ENCODE data around the gene ADK.
A peak's percentile ranks its signal among the peaks of the same experiment; 100 is the strongest.
"Not testable (repeated sequence)": the region's sequence is repeated elsewhere in the genome, so short reads cannot be mapped to it uniquely, and the experiment has no call there.

ADK gene

GRCh38 chr10:74573497-74573896 lies 422.5 kb downstream of the ADK start:
- not testable (repeated sequence) for DNase-seq

- no peak for DNase-seq
Observed at GRCh38 chr10:74575191-74575720, 424.2 kb downstream of the ADK start.

DNA sequence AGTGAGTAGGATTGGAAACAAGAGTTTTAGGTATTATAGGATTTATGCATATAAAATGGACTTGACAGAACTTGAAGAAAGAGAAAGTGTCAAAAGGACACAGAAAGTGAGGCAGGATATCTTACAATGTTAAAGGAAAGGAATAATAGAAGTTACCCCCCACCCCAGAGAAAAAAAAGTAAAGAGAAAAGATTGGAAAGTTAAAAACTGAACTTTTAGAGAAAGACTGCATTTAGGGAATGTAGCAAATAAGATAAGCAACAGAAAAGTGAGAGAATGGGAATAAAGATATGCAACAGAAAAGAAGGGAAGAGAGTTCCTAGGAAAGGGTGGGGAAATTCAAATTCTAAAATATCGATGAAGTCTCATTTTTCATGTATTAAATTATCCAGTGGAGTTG lies 424.9 kb downstream of the ADK start:
- DNase-seq = no peak

- DNase-seq = no peak
Observed at GRCh38 chr10:74576586-74576985, 425.6 kb downstream of the ADK start.

DNA sequence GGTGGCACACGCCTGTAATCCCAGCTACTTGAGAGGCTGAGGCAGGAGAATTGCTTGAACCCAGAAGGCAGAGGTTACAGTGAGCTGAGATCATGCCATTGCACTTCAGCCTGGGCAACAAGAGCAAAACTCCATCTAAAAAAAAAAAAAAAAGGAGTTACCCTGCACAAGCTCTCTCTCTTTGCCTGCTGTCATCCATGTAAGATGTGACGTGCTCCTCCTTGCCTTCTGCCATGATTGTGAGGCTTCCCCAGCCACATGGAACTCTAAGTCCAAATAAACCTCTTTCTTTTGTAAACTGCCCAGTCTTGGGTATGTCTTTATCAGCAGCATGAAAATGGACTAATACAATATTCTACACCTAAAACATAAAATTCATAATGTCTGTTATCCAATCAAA lies 429.4 kb downstream of the ADK start:
- DNase-seq = not testable (repeated sequence)

DNA sequence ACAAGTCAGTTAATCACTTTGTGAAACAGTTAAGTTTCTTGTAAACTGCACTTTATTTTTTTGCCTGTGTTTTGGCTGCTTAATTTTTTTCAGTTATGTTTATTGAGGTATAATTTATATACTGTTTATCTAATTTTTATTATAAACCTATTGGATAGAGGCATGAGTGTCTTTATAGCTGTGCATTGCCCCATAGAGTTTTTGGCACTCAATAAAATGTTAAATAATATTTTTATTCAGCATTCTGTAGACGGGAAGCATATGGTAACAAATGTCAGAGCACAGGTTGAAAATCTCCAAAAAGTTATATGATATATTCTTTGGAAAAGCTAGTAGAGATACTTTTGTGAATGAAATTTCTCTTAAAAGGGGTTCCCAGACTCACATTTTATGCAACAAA lies 431.5 kb downstream of the ADK start:
- no peak for DNase-seq

- DNase-seq = peak; percentile 72
Observed at GRCh38 chr10:74585231-74586087, 434.4 kb downstream of the ADK start.

DNA sequence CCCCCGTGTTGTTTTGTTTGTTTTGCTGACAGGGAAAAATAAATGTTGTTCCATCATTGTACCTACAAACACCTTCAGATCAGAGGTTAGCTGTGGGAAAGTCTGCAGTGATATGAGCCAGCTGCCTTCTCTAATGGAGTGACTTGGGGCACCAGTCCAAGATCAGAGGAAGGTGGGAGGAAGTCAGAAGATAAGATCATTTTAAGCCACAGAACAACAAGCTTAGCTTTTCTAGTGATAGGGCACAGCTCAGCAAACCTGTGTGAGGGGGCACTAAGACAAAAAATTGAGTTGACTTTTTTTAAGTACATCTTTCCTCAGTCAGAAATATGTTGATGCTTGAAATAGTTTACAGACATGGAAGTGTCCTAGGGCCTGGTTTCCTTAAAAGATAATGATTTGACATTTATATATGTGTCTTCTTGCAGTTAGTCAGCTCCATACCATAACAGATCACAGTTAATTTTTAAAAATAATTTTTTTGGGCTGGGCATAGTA lies 435.1 kb downstream of the ADK start:
- no peak for DNase-seq

GRCh38 chr10:74587109-74587854 lies 436.3 kb downstream of the ADK start:
- DNase-seq = no peak

- DNase-seq = peak; percentile 97
Observed at GRCh38 chr10:74589226-74589673, 438.2 kb downstream of the ADK start.

- peak; percentile 47 for DNase-seq
Observed at GRCh38 chr10:74589851-74590250, 438.8 kb downstream of the ADK start.

DNA sequence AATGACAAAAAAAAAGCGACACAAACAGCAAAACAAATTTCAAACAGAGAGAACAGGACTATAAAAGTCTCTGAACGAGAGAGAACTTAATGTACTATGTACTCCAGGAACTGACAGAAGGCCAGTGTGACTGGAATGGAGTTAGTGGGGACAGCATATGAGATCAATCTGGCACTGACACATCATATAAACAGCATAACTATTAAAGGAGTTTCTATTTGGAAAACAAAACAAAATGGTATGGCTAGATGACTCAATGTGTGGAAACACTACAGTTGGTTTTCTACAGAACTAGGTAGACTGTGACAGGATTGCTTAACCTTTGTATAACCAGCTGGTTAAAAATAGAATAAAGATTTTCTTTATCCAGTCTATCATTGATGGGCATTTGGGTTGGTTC lies 442.4 kb downstream of the ADK start:
- DNase-seq = no peak

GRCh38 chr10:74596713-74597112 lies 445.7 kb downstream of the ADK start:
- DNase-seq = no peak

DNA sequence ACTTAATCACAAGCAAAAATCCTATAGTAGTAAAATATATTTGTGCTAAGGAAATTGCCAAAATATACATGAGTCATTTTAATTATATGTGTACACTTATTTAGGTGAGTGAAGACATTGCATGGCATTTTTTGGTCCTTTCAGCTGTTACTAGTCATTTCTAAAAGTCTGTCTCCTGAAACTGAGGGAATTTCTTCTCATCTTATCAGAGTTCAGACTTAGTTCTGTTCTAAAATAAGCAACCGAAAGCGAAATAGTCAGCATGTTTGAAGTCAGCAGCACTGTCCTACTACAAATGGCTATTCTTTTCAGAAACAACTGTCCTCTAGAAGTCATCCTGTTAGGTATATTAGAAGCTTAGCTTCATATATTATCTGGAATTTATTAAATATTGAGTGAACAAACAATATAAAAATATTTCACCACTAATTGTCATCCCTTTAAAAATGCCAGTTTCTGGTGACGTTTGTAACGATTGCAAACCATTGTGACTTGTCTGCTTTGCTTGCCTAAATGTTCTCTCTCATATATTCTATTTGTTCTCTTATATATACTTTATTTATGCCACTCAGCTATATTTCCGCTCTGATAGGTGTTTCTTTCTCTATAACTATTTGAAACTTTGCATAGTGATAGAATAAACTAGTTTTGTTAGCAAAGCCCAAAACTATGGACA lies 448.0 kb downstream of the ADK start:
- DNase-seq = no peak

DNA sequence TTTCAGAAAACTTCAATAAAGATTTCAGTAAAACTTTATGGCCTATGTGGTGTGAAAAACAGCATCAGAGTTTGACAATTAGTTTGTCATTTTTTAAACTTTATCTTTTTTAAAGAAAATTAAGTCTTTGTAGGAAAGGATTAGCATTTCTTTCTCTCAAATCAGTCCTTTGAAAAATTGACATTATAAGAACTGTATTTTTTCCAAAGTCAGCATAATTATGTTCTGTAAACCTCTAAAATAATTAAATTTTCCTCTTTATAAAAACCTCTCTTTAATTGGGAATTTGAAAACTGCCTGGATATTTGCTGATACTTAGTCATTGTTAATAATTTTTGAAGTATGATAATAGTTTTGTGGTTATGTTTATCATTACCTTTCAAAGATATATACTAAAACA lies 448.7 kb downstream of the ADK start:
- no peak for DNase-seq

DNA sequence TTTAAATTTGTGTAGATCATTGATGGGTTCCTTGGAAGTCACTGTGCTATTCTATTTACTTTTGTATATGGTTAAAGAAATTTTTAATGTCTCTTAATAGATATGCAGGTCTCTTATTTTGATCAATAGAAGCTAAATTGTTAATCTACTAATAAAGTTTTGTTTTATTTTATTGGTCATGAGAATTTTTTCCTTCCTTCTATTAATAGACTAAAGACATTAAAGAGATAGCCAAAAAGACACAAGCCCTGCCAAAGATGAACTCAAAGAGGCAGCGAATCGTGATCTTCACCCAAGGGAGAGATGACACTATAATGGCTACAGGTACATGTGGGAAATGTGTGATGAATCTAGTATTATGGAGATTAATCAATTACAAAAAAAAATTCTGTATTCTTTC lies 449.1 kb downstream of the ADK start:
- DNase-seq = no peak

DNA sequence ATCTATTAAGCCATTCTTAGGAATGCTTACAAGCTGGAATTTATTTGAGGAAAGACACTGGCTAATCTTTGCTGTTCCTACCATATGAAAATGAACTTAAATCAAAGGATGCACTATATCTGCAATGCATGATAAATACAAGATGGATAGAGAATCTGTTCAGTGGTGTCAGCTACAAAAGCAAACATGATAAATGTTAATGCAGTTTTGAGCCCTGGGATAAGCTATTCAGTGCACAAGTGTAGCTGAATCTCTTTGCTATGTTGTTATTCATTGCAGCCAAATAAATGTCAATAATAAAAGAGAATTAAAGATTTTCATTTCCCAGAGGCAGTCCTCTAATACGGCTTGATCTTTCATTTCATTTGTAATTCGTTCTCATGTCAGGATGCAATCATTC lies 451.6 kb downstream of the ADK start:
- DNase-seq = no peak

DNA sequence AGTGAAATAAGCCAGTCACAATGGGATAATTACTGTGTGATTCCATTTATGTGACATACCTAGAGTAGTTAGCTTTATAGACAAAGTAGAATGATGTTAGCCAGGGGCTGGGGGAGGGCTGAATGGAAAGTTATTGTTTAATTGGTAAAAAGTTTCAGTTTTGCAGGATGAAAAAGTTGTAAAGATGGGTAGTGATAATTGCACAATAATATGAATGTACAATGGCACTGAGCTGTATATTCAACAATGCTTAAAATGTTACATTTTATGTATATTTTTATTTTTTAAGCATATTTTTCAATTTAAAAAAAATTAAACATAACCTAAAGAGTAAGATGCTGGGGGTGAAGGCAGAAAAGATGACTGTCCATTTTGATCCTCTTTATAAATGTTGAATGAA lies 459.3 kb downstream of the ADK start:
- no peak for DNase-seq

DNA sequence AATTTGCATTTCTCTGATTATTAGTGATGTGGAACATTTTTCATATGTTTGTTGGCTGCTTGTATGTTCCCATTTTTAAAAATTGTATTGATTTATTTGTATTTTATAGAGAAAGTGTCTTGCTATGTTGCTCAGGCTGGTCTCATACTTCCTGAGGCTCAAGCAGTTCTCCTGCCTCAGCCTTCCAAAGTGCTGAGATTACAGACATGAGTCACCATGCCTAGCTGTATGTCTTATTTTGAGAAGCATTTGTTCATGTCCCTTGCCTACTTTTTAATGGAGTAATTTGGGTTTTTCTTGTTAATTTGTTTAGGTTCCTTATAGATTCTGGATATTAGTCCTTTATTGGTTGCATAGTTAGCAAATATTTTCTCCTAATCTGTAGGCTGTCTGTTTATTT lies 461.2 kb downstream of the ADK start:
- DNase-seq = no peak

DNA sequence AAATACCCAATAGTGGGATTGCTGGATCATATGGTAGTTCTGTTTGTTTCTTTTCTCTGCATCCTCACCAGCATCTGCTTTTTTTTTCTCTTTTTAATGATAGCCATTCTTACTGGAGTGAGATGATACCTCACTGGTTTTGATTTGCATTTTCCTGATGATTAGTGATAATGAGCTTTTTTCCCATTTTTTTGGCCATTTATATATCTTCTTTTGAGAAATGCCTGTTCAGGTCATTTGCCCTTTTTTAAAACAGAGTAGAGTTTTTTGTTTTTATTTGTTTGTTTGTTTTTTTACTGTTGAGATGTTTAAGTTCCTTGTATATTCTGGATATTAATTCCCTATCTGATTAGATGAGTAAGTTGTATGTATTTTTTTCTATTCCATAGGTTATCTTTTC lies 469.6 kb downstream of the ADK start:
- DNase-seq = no peak

DNA sequence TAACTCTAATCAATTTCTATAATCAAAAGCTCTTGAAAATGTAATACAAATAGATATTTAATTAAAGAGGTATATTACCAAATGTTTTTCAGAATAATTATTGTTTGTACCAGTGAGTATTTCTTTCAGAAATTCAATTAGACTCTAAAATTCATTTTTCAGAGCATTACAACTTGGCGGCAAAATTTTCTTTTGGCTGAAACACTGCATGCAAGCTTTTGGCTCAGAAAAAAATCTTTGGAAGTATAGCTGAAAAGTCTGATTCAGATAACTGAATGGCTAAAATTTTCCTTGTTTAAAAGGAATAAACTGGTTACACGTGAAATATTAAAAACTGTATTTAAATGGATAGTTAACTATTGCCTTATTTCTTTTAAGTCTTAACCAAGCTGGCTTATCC lies 472.8 kb downstream of the ADK start:
- DNase-seq = no peak

DNA sequence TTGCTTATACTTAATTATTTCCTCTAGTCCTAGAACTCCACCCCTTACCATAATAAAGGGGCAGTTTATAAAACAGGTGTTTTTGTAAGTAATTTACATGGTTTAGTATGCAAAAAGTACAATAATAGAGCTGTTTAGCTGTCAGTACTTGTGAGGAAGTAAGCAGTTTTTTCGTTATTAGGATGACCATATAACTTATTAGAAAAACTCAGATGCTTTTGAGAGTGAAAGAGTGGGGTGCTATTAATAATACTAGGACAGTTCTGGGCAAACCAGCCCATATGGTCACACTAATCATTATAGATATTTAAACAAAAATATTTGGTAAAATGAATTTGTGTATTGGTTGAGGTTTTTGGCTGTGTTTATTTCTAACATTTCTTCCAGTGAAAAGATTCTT lies 473.5 kb downstream of the ADK start:
- no peak for DNase-seq

DNA sequence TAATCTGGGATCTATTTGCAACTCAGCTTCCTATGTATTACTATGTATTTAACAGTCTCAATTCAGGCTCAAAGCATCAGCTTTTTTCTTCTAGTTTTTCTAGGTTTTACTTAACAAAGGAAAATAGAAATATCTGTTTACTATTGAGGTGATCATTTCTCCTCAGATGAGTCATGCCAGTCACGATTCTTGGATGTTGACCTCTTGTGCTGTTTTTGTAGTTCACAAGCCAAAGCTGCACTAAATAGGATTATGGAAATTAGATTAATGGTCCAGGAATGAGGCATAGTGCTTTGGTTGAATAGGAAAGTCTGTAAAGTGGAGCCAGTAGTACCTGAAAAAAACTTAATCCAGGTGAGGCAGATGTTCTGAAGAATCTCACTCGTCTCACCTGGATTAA lies 477.1 kb downstream of the ADK start:
- DNase-seq = no peak

Measured in NCI-H1694 treated with DMSO at 0.1 percent for 48 hours (cell line).